ENCODE results near the gene TRIML1. TPM values are rescaled to one million over a fixed set of nuclear protein-coding genes. Genes with fewer than 3 reads are reported as not detected.

TRIML1 gene
- total and polyA plus RNA-seq, 2 of the 8 experiments (the other 6 are each of a cell fraction or from before 2014, with no cell fraction given) = not detected

DNA sequence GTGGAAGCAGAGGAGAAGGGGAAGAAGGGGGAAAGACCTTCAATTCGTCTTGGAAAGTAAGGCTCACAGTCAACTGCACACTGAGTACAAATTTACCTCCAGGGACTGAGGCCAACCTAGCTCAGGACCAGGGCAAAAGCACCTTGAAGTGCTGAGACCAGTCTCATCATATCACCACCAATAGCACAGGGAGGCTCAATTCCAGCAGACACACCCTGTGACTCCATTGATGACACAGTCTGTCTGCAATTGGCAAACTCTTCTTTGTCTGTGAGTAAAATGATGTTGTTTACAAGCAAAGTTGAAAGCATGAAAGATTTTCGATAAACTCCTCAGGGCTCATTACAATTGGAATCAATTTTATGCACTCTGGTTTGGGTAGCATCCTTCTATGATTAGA lies 32.3 kb downstream of the TRIML1 start (continued):
- TF ChIP-seq, protein P1, sequence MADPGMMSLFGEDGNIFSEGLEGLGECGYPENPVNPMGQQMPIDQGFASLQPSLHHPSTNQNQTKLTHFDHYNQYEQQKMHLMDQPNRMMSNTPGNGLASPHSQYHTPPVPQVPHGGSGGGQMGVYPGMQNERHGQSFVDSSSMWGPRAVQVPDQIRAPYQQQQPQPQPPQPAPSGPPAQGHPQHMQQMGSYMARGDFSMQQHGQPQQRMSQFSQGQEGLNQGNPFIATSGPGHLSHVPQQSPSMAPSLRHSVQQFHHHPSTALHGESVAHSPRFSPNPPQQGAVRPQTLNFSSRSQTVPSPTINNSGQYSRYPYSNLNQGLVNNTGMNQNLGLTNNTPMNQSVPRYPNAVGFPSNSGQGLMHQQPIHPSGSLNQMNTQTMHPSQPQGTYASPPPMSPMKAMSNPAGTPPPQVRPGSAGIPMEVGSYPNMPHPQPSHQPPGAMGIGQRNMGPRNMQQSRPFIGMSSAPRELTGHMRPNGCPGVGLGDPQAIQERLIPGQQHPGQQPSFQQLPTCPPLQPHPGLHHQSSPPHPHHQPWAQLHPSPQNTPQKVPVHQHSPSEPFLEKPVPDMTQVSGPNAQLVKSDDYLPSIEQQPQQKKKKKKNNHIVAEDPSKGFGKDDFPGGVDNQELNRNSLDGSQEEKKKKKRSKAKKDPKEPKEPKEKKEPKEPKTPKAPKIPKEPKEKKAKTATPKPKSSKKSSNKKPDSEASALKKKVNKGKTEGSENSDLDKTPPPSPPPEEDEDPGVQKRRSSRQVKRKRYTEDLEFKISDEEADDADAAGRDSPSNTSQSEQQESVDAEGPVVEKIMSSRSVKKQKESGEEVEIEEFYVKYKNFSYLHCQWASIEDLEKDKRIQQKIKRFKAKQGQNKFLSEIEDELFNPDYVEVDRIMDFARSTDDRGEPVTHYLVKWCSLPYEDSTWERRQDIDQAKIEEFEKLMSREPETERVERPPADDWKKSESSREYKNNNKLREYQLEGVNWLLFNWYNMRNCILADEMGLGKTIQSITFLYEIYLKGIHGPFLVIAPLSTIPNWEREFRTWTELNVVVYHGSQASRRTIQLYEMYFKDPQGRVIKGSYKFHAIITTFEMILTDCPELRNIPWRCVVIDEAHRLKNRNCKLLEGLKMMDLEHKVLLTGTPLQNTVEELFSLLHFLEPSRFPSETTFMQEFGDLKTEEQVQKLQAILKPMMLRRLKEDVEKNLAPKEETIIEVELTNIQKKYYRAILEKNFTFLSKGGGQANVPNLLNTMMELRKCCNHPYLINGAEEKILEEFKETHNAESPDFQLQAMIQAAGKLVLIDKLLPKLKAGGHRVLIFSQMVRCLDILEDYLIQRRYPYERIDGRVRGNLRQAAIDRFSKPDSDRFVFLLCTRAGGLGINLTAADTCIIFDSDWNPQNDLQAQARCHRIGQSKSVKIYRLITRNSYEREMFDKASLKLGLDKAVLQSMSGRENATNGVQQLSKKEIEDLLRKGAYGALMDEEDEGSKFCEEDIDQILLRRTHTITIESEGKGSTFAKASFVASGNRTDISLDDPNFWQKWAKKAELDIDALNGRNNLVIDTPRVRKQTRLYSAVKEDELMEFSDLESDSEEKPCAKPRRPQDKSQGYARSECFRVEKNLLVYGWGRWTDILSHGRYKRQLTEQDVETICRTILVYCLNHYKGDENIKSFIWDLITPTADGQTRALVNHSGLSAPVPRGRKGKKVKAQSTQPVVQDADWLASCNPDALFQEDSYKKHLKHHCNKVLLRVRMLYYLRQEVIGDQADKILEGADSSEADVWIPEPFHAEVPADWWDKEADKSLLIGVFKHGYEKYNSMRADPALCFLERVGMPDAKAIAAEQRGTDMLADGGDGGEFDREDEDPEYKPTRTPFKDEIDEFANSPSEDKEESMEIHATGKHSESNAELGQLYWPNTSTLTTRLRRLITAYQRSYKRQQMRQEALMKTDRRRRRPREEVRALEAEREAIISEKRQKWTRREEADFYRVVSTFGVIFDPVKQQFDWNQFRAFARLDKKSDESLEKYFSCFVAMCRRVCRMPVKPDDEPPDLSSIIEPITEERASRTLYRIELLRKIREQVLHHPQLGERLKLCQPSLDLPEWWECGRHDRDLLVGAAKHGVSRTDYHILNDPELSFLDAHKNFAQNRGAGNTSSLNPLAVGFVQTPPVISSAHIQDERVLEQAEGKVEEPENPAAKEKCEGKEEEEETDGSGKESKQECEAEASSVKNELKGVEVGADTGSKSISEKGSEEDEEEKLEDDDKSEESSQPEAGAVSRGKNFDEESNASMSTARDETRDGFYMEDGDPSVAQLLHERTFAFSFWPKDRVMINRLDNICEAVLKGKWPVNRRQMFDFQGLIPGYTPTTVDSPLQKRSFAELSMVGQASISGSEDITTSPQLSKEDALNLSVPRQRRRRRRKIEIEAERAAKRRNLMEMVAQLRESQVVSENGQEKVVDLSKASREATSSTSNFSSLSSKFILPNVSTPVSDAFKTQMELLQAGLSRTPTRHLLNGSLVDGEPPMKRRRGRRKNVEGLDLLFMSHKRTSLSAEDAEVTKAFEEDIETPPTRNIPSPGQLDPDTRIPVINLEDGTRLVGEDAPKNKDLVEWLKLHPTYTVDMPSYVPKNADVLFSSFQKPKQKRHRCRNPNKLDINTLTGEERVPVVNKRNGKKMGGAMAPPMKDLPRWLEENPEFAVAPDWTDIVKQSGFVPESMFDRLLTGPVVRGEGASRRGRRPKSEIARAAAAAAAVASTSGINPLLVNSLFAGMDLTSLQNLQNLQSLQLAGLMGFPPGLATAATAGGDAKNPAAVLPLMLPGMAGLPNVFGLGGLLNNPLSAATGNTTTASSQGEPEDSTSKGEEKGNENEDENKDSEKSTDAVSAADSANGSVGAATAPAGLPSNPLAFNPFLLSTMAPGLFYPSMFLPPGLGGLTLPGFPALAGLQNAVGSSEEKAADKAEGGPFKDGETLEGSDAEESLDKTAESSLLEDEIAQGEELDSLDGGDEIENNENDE (IDR thresholded peaks at IDR 0.05; ENCODE audit: insufficient replicate concordance, low read length) = no peak
- TF ChIP-seq HDAC6 (IDR thresholded peaks at IDR 0.05; ENCODE audit: low read depth, low read length) (no peak), BCL11A (IDR thresholded peaks at IDR 0.05; ENCODE audit: low read depth in 2 of 2, low read length in 2 of 2) (no peak), RBBP5 (IDR thresholded peaks at IDR 0.05; ENCODE audit: borderline replicate concordance, low read depth, low read length) (no peak), GABPA (IDR thresholded peaks at IDR 0.05; ENCODE audit: borderline replicate concordance, insufficient read depth, low read length) (no peak), CEBPB (IDR thresholded peaks at IDR 0.05; ENCODE audit: low read depth, low read length) (no peak)

All from H1 (cell line).